ENCODE measurements around the gene TMA7.

- TF ChIP-seq CTCF (IDR thresholded peaks at IDR 0.05; ENCODE audit: extremely low read depth in 1 of 2, insufficient read depth in 1 of 2, low read depth in 1 of 2, low read length in 2 of 2) (no peak), POLR2A (IDR thresholded peaks at IDR 0.05; ENCODE audit: low read depth, low read length) (no peak), POLR2AphosphoS5 (IDR thresholded peaks at IDR 0.05; ENCODE audit: insufficient read depth, low read depth, low read length) (no peak), FOS (IDR thresholded peaks at IDR 0.05; ENCODE audit: borderline replicate concordance, insufficient read depth, low read length) (no peak), EZH2 (IDR thresholded peaks at IDR 0.05; ENCODE audit: borderline replicate concordance, low read depth, low read length, severe bottlenecking) (no peak), MYC (IDR thresholded peaks at IDR 0.05; ENCODE audit: low read depth, low read length) (no peak)
These were observed 4.8 kb upstream of the TMA7 start for GRCh38 chr3:48435223-48435595.

Measured in endothelial cell of umbilical vein (primary cell).